Activated CD4-positive, CD25-positive, alpha-beta regulatory T cell treated with anti-CD3 and anti-CD28 coated beads, Interleukin-2, amount 50 U/mL, for 72 hours (primary cell): ENCODE results near the gene PKD1L1.
"Not testable (repeated sequence)": the region's sequence is repeated elsewhere in the genome, so short reads cannot be mapped to it uniquely, and the experiment has no call there.

Experiments
- DNase-seq: peaks from one replicate; pipeline ENCODE4 v3.0.0; 2021

The PKD1L1 gene

GRCh38 chr7:47813620-47814260, 134.5 kb downstream of the PKD1L1 start:
- DNase-seq, result no peak

GRCh38 chr7:47812429-47813136, 135.7 kb downstream of the PKD1L1 start:
- no peak for DNase-seq

GRCh38 chr7:47811632-47812380, 136.5 kb downstream of the PKD1L1 start:
- DNase-seq, result no peak

GRCh38 chr7:47809387-47809786, 138.9 kb downstream of the PKD1L1 start:
- no peak for DNase-seq

- DNase-seq, result no peak
Observed at GRCh38 chr7:47808321-47808720, 139.9 kb downstream of the PKD1L1 start.

- DNase-seq, result no peak
Observed at GRCh38 chr7:47807756-47808155, 140.5 kb downstream of the PKD1L1 start.

- DNase-seq, result no peak
Observed at GRCh38 chr7:47807126-47807525, 141.1 kb downstream of the PKD1L1 start.

GRCh38 chr7:47806701-47807103, 141.6 kb downstream of the PKD1L1 start:
- no peak for DNase-seq

GRCh38 chr7:47804767-47805545, 143.3 kb downstream of the PKD1L1 start:
- DNase-seq, result no peak

- no peak for DNase-seq
Observed at GRCh38 chr7:47803846-47804245, 144.4 kb downstream of the PKD1L1 start.

GRCh38 chr7:47803025-47803424, 145.2 kb downstream of the PKD1L1 start:
- DNase-seq, result no peak

GRCh38 chr7:47801423-47801822, 146.8 kb downstream of the PKD1L1 start:
- DNase-seq, result no peak

- no peak for DNase-seq
Observed at GRCh38 chr7:47799524-47799923, 148.7 kb downstream of the PKD1L1 start.

- no peak for DNase-seq
Observed at GRCh38 chr7:47796347-47796746, 151.9 kb downstream of the PKD1L1 start.

- DNase-seq, result no peak
Observed at GRCh38 chr7:47795631-47796030, 152.6 kb downstream of the PKD1L1 start.

- not testable (repeated sequence) for DNase-seq
Observed at GRCh38 chr7:47795126-47795525, 153.1 kb downstream of the PKD1L1 start.

GRCh38 chr7:47794016-47794415, 154.2 kb downstream of the PKD1L1 start:
- DNase-seq, result no peak

- not testable (repeated sequence) for DNase-seq
Observed at GRCh38 chr7:47793186-47793585, 155.1 kb downstream of the PKD1L1 start.

- DNase-seq, result no peak
Observed at GRCh38 chr7:47792521-47793121, 155.6 kb downstream of the PKD1L1 start.

GRCh38 chr7:47791682-47792081, 156.6 kb downstream of the PKD1L1 start:
- DNase-seq, result no peak

- DNase-seq, result no peak
Observed at GRCh38 chr7:47788083-47788482, 160.2 kb downstream of the PKD1L1 start.

- DNase-seq, result no peak
Observed at GRCh38 chr7:47787249-47788069, 160.8 kb downstream of the PKD1L1 start.
